GM21825 (cell line): ENCODE results near the gene MIER3.
A peak's percentile ranks its signal among the peaks of the same experiment; 100 is the strongest.
"Not testable (repeated sequence)": the region's sequence is repeated elsewhere in the genome, so short reads cannot be mapped to it uniquely, and the experiment has no call there.

Experiments
- ATAC-seq: cut with Tn5 transposase; IDR thresholded peaks from one replicate; pipeline ENCODE4 v1.9.1; 2021; ENCODE audit warnings: mild to moderate bottlenecking, moderate library complexity; ENCODE audit not compliant: unreplicated experiment

MIER3 gene

GRCh38 chr5:56951946-56952691, at the start of gene MIER3:
Gene MIER3, minus strand, starts transcription at chr5:56952123. Its CDS starts 21 bp downstream, at chr5:56952102.
- ATAC-seq, result peak; percentile 89

GRCh38 chr5:56995596-56995995, 43.7 kb upstream of the MIER3 start:
- ATAC-seq, result no peak

- no peak for ATAC-seq
Measured at GRCh38 chr5:56993241-56993640, 41.3 kb upstream of the MIER3 start.

- no peak for ATAC-seq
Measured at GRCh38 chr5:56989676-56990075, 37.8 kb upstream of the MIER3 start.

- no peak for ATAC-seq
Measured at GRCh38 chr5:56988490-56988889, 36.6 kb upstream of the MIER3 start.

- no peak for ATAC-seq
Measured at GRCh38 chr5:56987171-56987570, 35.2 kb upstream of the MIER3 start.

GRCh38 chr5:56986626-56986947, 34.7 kb upstream of the MIER3 start:
- ATAC-seq, result peak; percentile 34

GRCh38 chr5:56985936-56986625, 34.2 kb upstream of the MIER3 start:
- ATAC-seq, result peak; percentile 60

GRCh38 chr5:56984445-56984844, 32.5 kb upstream of the MIER3 start:
- ATAC-seq, result no peak

GRCh38 chr5:56983593-56984361, 31.9 kb upstream of the MIER3 start:
- no peak for ATAC-seq

GRCh38 chr5:56981548-56982315, 29.8 kb upstream of the MIER3 start:
- ATAC-seq, result no peak

GRCh38 chr5:56979968-56980367, 28.0 kb upstream of the MIER3 start:
- no peak for ATAC-seq

GRCh38 chr5:56979526-56979925, 27.6 kb upstream of the MIER3 start:
- not testable (repeated sequence) for ATAC-seq

- no peak for ATAC-seq
Measured at GRCh38 chr5:56977822-56978221, 25.9 kb upstream of the MIER3 start.

GRCh38 chr5:56977021-56977420, 25.1 kb upstream of the MIER3 start:
- ATAC-seq, result no peak

- no peak for ATAC-seq
Measured at GRCh38 chr5:56974241-56974640, 22.3 kb upstream of the MIER3 start.

GRCh38 chr5:56973473-56973872, 21.6 kb upstream of the MIER3 start:
- no peak for ATAC-seq

- ATAC-seq, result no peak
Measured at GRCh38 chr5:56971275-56971674, 19.4 kb upstream of the MIER3 start.

- ATAC-seq, result no peak
Measured at GRCh38 chr5:56964173-56964572, 12.2 kb upstream of the MIER3 start.

- no peak for ATAC-seq
Measured at GRCh38 chr5:56963246-56963645, 11.3 kb upstream of the MIER3 start.

- no peak for ATAC-seq
Measured at GRCh38 chr5:56962286-56962685, 10.4 kb upstream of the MIER3 start.
